ENCODE data around the gene ENTPD6.

DNA sequence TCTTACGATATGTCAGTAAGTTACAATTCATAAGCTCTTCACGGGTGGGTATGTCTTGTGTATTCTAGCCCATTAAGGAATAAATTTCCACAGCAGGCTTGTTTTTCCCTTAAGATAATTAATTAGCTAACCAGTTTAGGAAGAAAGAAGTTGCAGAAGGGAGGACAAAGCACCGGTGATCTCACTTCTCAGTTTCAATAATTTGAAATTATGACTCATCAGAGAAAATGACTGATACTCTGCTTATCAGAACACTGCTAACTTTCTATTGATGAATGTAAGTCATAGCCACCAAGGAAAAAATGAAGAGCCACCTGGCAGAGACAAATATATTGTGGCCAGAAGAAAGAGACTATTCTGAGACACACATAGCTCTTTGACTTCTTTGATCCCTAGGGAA is 35.0 kb upstream of the ENTPD6 start:
- TF ChIP-seq POLR2A (IDR thresholded peaks at IDR 0.05; ENCODE audit: low read depth, low read length) (no peak), CEBPB (IDR thresholded peaks at IDR 0.05; ENCODE audit: low read depth, low read length) (no peak), FOS (IDR thresholded peaks at IDR 0.05; ENCODE audit: low read depth, low read length) (no peak), BHLHE40 (IDR thresholded peaks at IDR 0.05; ENCODE audit: low read depth, low read length) (no peak), RCOR1 (IDR thresholded peaks at IDR 0.05; ENCODE audit: insufficient replicate concordance, low read length) (no peak), RAD21 (IDR thresholded peaks at IDR 0.05; ENCODE audit: low read length) (no peak), SMC3 (IDR thresholded peaks at IDR 0.05; ENCODE audit: low read depth, low read length) (no peak), MAZ (IDR thresholded peaks at IDR 0.05; ENCODE audit: borderline replicate concordance, low read depth, low read length) (no peak), NFE2L2 (IDR thresholded peaks at IDR 0.05; ENCODE audit: low read depth, low read length) (no peak), RFX5 (IDR thresholded peaks at IDR 0.05; ENCODE audit: low read depth, low read length) (no peak), MXI1 (IDR thresholded peaks at IDR 0.05; ENCODE audit: borderline replicate concordance, low read depth, low read length) (no peak), CHD1 (IDR thresholded peaks at IDR 0.05; ENCODE audit: low read depth, low read length) (no peak)
- TF ChIP-seq, protein P1, sequence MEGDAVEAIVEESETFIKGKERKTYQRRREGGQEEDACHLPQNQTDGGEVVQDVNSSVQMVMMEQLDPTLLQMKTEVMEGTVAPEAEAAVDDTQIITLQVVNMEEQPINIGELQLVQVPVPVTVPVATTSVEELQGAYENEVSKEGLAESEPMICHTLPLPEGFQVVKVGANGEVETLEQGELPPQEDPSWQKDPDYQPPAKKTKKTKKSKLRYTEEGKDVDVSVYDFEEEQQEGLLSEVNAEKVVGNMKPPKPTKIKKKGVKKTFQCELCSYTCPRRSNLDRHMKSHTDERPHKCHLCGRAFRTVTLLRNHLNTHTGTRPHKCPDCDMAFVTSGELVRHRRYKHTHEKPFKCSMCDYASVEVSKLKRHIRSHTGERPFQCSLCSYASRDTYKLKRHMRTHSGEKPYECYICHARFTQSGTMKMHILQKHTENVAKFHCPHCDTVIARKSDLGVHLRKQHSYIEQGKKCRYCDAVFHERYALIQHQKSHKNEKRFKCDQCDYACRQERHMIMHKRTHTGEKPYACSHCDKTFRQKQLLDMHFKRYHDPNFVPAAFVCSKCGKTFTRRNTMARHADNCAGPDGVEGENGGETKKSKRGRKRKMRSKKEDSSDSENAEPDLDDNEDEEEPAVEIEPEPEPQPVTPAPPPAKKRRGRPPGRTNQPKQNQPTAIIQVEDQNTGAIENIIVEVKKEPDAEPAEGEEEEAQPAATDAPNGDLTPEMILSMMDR (conservative IDR thresholded peaks at IDR 0.05; ENCODE audit: low read depth, low read length), result no peak
- TF ChIP-seq, protein P2, sequence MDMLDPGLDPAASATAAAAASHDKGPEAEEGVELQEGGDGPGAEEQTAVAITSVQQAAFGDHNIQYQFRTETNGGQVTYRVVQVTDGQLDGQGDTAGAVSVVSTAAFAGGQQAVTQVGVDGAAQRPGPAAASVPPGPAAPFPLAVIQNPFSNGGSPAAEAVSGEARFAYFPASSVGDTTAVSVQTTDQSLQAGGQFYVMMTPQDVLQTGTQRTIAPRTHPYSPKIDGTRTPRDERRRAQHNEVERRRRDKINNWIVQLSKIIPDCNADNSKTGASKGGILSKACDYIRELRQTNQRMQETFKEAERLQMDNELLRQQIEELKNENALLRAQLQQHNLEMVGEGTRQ (IDR thresholded peaks at IDR 0.05; ENCODE audit: low read depth, low read length), result no peak

Measured in IMR-90 (cell line).